Measurements from ENCODE around the gene ATOSB. TPM values are rescaled to one million over a fixed set of nuclear protein-coding genes. Genes with fewer than 3 reads are reported as not detected.

ATOSB gene
- total RNA-seq, 4 donors from 2014 or later = 4.1 to 31.5 (median 22.6) TPM

DNA sequence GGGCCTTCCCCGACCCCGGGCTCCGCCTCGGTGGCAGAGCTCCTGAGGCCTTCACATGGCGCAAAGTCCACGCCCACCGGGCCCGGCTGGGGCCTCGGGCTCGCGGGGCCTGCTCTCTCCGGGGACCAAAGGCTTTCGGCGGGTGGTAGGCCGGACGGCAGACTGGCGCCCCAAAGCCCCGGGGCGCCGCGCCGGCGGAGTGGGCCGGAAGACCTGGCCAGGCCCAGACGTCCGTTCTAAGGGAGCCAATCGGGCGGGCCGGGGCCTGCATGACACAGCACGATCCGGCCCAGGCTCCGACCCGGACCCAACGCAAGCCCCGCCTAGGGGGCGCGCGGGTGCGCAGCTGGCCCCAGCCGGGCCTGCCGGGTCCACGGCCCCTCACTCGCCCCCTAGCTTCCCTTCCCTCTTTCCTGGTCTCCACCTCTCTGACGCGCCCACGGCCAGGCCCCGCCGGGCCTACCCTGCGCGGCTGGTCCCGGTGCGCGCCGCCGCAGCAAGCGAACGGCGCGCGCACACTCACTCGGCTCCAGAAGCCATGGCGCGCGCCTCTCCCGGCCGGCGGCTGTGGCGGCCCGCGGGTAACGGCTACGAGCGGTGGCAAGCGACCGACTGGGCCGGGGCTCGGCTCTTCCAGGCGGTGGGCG, 43.7 kb downstream of the ATOSB start:
- H3K4me3 ChIP-seq = peak overlapping the region; percentile 72 to 100 (median 84)
- H3K4me1 ChIP-seq = peaks cover 4 to 32% (median 14%) of the 10 kb centered on the region in 4 donors
- H3K27me3 ChIP-seq = no peaks in the 10 kb centered on the region
- H3K36me3 ChIP-seq = peaks cover 0 to 15% (median 0%) of the 10 kb centered on the region in 3 donors
- no peaks in the 10 kb centered on the region for H3K9me3 ChIP-seq
- TF ChIP-seq, protein P1, sequence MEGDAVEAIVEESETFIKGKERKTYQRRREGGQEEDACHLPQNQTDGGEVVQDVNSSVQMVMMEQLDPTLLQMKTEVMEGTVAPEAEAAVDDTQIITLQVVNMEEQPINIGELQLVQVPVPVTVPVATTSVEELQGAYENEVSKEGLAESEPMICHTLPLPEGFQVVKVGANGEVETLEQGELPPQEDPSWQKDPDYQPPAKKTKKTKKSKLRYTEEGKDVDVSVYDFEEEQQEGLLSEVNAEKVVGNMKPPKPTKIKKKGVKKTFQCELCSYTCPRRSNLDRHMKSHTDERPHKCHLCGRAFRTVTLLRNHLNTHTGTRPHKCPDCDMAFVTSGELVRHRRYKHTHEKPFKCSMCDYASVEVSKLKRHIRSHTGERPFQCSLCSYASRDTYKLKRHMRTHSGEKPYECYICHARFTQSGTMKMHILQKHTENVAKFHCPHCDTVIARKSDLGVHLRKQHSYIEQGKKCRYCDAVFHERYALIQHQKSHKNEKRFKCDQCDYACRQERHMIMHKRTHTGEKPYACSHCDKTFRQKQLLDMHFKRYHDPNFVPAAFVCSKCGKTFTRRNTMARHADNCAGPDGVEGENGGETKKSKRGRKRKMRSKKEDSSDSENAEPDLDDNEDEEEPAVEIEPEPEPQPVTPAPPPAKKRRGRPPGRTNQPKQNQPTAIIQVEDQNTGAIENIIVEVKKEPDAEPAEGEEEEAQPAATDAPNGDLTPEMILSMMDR (IDR thresholded peaks at IDR 0.05) = peak in 5 of 6 experiments; percentile 20 to 43 (median 38)
- TF ChIP-seq POLR2A (IDR thresholded peaks at IDR 0.05) = peak in 1 of 2 donors; percentile 7
- peak overlapping the region; percentile 97 to 100 (median 100) for H3K27ac ChIP-seq
- peak; percentile 90 to 94 (median 91) for DNase-seq

- no peaks in the 10 kb centered on the region for H3K9me3 ChIP-seq
- no peaks in the 10 kb centered on the region for H3K27me3 ChIP-seq
- peaks cover 4 to 32% (median 14%) of the 10 kb centered on the region in 4 donors for H3K4me1 ChIP-seq
- H3K27ac ChIP-seq = peak overlapping the region; percentile 97 to 100 (median 100)
- H3K4me3 ChIP-seq = peak overlapping the region; percentile 72 to 100 (median 84)
- peaks cover 0 to 24% (median 3%) of the 10 kb centered on the region in 3 donors for H3K36me3 ChIP-seq
- TF ChIP-seq POLR2A (IDR thresholded peaks at IDR 0.05) = no peak
- TF ChIP-seq, protein P1 (IDR thresholded peaks at IDR 0.05) = no peak
- DNase-seq = no peak
Measured at GRCh38 chr9:35070823-35071813, 44.5 kb downstream of the ATOSB start.

DNA sequence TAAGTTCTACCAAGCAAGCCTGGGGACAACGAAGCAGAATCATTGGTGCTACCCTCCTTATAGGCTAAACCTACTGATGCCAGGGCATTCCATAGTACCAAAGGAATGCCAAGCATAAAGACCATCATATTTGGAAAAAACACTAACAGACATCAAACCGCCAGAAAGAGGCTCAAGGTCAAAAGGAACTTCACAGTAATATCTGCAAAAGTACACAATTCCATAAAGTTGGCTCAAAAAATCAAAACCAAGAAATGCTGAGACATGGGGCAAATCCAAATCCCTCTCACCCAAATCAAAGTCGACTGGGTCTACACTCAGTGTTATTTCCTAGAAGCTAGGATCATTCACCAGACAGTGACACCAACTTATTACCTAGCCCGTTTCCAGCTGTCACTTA, 46.6 kb downstream of the ATOSB start:
- H3K27ac ChIP-seq = no peak overlapping the region
- H3K4me1 ChIP-seq = peaks cover 4 to 32% (median 14%) of the 10 kb centered on the region in 4 donors
- no peaks in the 10 kb centered on the region for H3K27me3 ChIP-seq
- TF ChIP-seq, protein P1 (IDR thresholded peaks at IDR 0.05) = no peak
- TF ChIP-seq POLR2A (IDR thresholded peaks at IDR 0.05) = no peak
- no peak overlapping the region for H3K4me3 ChIP-seq
- H3K9me3 ChIP-seq = no peaks in the 10 kb centered on the region
- peaks cover 0 to 45% (median 3%) of the 10 kb centered on the region in 3 donors for H3K36me3 ChIP-seq
- no peak for DNase-seq

GRCh38 chr9:35067056-35067455, 48.6 kb downstream of the ATOSB start:
- Histone ChIP-seq H3K4me3 (no peak overlapping the region), H3K27ac (no peak overlapping the region), H3K9me3 (no peaks in the 10 kb centered on the region), H3K4me1 (peaks cover 4 to 32% (median 14%) of the 10 kb centered on the region in 4 donors), H3K27me3 (no peaks in the 10 kb centered on the region), H3K36me3 (peaks cover 0 to 64% (median 6%) of the 10 kb centered on the region in 3 donors)
- TF ChIP-seq POLR2A (IDR thresholded peaks at IDR 0.05) = no peak
- TF ChIP-seq, protein P1 (IDR thresholded peaks at IDR 0.05) = no peak
- DNase-seq = no peak

- DNase-seq = peak in 1 of 3 donors; percentile 46
- H3K9me3 ChIP-seq = no peaks in the 10 kb centered on the region
- TF ChIP-seq POLR2A (IDR thresholded peaks at IDR 0.05) = no peak
- H3K4me3 ChIP-seq = no peak overlapping the region
- no peaks in the 10 kb centered on the region for H3K4me1 ChIP-seq
- no peaks in the 10 kb centered on the region for H3K27me3 ChIP-seq
- H3K36me3 ChIP-seq = peaks cover 0 to 100% (median 8%) of the 10 kb centered on the region in 3 donors
- no peak overlapping the region for H3K27ac ChIP-seq
Measured at GRCh38 chr9:35060548-35061207, 55.0 kb downstream of the ATOSB start.
